T-cell (primary cell): Measurements from ENCODE around the gene YTHDF1. TPM values are rescaled to one million over a fixed set of nuclear protein-coding genes. Genes with fewer than 3 reads are reported as not detected.
"Not testable (repeated sequence)": the region's sequence is repeated elsewhere in the genome, so short reads cannot be mapped to it uniquely, and the experiment has no call there.

Experiments
- ATAC-seq, 4 experiments: fragments of 200-7000 bp in 3 of 4; fragments of 150-1000 bp in 1 of 4; cut with Tn5 transposase; replicated peaks in 1 of 4; 1 replicate in 3 of 4; 2 replicates in 1 of 4; pipeline ENCODE4 v1.10.0; 2021; ENCODE audit warnings: moderate library complexity in 3 of 4, mild to moderate bottlenecking in 2 of 4, moderate number of reproducible peaks in 1 of 4
- CTCF ChIA-PET, 2 donors: fragments of 300-600 bp; sonication (Branson Sonifier 250); formaldehyde crosslinking; loops; one replicate each; lab custom pipeline; 2022; ENCODE audit warnings: antibody characterized with exemption in 2 of 2; lab: Charles Lee
- POLR2A ChIA-PET, 2 donors: fragments of 300-600 bp; sonication (Branson Sonifier 250); formaldehyde crosslinking; loops; one replicate each; lab custom pipeline; 2022; ENCODE audit warnings: antibody characterized with exemption in 2 of 2; lab: Charles Lee
- DNase-seq, 35 experiments: peaks; one replicate each; pipeline versions ENCODE4 v3.0.0 to v3.0.0-alpha.2; 2013 to 2023
- H3K27ac ChIP-seq: one replicate; pipeline ENCODE4 v1.5.1; 2013; ENCODE audit warnings: low read length
- H3K27me3 ChIP-seq, 2 experiments: replicated peaks in 1 of 2; 1 replicate in 1 of 2; 2 replicates in 1 of 2; pipeline versions ENCODE4 v1.6.1 to v1.7.0; 2013; ENCODE audit warnings: low read length in 1 of 2, mixed read lengths in 1 of 2; ENCODE audit not compliant: control insufficient read depth in 2 of 2, insufficient read depth in 2 of 2; ENCODE audit errors: extremely low read depth in 1 of 2
- H3K36me3 ChIP-seq, 2 donors: 1 replicate in 1 of 2; 2 replicates in 1 of 2; pipeline versions ENCODE4 v1.6.1 to v1.7.0; 2013; ENCODE audit warnings: low read length in 1 of 2; ENCODE audit not compliant: control insufficient read depth in 2 of 2, insufficient read depth in 1 of 2; ENCODE audit errors: extremely low read depth in 1 of 2
- H3K4me1 ChIP-seq, 2 experiments: 1 replicate in 1 of 2; 2 replicates in 1 of 2; pipeline versions ENCODE4 v1.6.1 to v1.7.0; 2013; ENCODE audit warnings: low read length in 2 of 2, mixed read lengths in 1 of 2; ENCODE audit not compliant: insufficient read depth in 2 of 2, control insufficient read depth in 1 of 2; ENCODE audit errors: extremely low read depth in 1 of 2
- H3K4me3 ChIP-seq, 2 donors: 1 replicate in 1 of 2; 2 replicates in 1 of 2; pipeline versions ENCODE4 v1.5.1 to v1.7.0; 2013; ENCODE audit warnings: mild to moderate bottlenecking in 2 of 2, low read length in 1 of 2, moderate library complexity in 1 of 2; ENCODE audit not compliant: control insufficient read depth in 1 of 2; ENCODE audit errors: extremely low read depth in 1 of 2
- H3K9me3 ChIP-seq: 2 replicates; pipeline ENCODE4 v1.7.0; 2013
- H3K27ac Mint-ChIP-seq, 2 donors: one replicate each; pipeline ENCODE4 v1.8.0; 2020 to 2021; ENCODE audit warnings: mild to moderate bottlenecking in 2 of 2, mixed read lengths in 2 of 2
- H3K27me3 Mint-ChIP-seq, 2 donors: one replicate each; pipeline ENCODE4 v1.8.0; 2021 to 2022; ENCODE audit warnings: mixed read lengths in 2 of 2
- H3K36me3 Mint-ChIP-seq: one replicate; pipeline ENCODE4 v1.8.0; 2021; ENCODE audit warnings: mixed read lengths
- H3K4me1 Mint-ChIP-seq, 3 donors: one replicate each; pipeline ENCODE4 v1.8.0; 2020 to 2022; ENCODE audit warnings: mixed read lengths in 3 of 3, mild to moderate bottlenecking in 1 of 3
- H3K4me3 Mint-ChIP-seq, 3 donors: one replicate each; pipeline ENCODE4 v1.8.0; 2020 to 2022; ENCODE audit warnings: mild to moderate bottlenecking in 3 of 3, mixed read lengths in 3 of 3, moderate library complexity in 3 of 3
- H3K9me3 Mint-ChIP-seq, 3 donors: one replicate each; pipeline ENCODE4 v1.8.0; 2020 to 2022; ENCODE audit warnings: mixed read lengths in 3 of 3
- WGBS: methylation state at CpG from one replicate; pipeline ENCODE4 v1.1.5; 2013; ENCODE audit warnings: missing lambda C conversion rate; ENCODE audit not compliant: insufficient coverage; 5-methylcytosine and 5-hydroxymethylcytosine counted together
- total RNA-seq, 35 experiments: library from RNA in 6 of 35; stranded (reverse) in 6 of 35; fragments of 120-200 nt in 1 of 35; gene quantifications; one replicate each; pipeline versions ENCODE4 v1.2.1 to v1.2.4 and lab custom pipeline; 2013 to 2026

The YTHDF1 gene
- total RNA-seq, 5 donors from 2014 or later (not counting 1 experiment from before 2014, with no cell fraction given): 36.7 to 44.5 (median 42.2) TPM

- no peak overlapping the region for H3K4me3 Mint-ChIP-seq
Observed at GRCh38 chr20:63222541-63222940, 6.6 kb upstream of the YTHDF1 start.

DNA sequence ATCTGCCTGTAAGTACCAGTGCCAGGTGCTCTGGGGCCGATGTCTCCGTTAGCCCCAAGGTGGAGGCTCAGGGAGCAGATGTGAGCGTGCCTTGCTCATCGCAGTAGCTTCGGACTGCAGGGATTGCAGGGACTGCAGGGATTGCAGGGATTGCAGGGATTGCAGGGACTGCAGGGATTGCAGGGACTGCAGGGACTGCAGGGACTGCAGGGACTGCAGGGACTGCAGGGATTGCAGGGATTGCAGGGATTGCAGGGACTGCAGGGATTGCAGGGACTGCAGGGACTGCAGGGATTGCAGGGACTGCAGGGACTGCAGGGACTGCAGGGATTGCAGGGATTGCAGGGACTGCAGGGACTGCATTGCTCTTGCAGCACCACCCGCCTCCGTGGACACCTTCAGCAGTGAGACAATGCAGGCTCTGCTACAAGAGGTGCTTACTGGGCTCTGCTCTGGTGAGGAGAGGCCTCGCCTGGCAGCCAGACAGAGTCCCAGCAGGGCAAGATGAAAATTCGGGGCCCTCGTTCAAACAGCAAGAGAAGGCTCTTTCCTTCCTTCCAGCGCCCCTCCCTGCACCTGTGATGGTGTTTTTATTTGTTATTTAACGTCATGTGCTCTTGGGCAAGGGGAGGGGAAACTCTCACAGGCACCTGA is 5.6 kb upstream of the YTHDF1 start:
- POLR2A ChIA-PET, H3K4me3 Mint-ChIP-seq, H3K9me3 Mint-ChIP-seq, H3K4me3 ChIP-seq, H3K4me1 ChIP-seq, ATAC-seq, H3K9me3 ChIP-seq, H3K36me3 ChIP-seq, H3K36me3 Mint-ChIP-seq, H3K27me3 Mint-ChIP-seq, CTCF ChIA-PET, H3K4me1 Mint-ChIP-seq, DNase-seq, H3K27ac ChIP-seq, H3K27ac Mint-ChIP-seq: not testable (repeated sequence)
- H3K27me3 ChIP-seq: peaks cover 0 to 38% of the 10 kb centered on the region in 2 experiments
- WGBS: 84% methylated on average over 7 of the region's 12 CpGs

More at GRCh38 chr20:63222541-63222940, 6.6 kb upstream of the YTHDF1 start:
- WGBS: 81% methylated on average over 3 of the region's 7 CpGs
- no peaks in the 10 kb centered on the region for H3K36me3 ChIP-seq
- peaks cover 0 to 41% of the 10 kb centered on the region in 2 experiments for H3K27me3 ChIP-seq
- peaks cover 0 to 5% of the 10 kb centered on the region in 2 donors for H3K27me3 Mint-ChIP-seq
- no peaks in the 10 kb centered on the region for H3K9me3 Mint-ChIP-seq
- H3K36me3 Mint-ChIP-seq: no peaks in the 10 kb centered on the region
- H3K27ac Mint-ChIP-seq: no peak overlapping the region
- CTCF ChIA-PET: interaction anchor here (0.8 to 2.3 kb wide), 4 partner anchors 8 to 361 kb away, joined by 3 to 5 read pairs (median 4); partner anchors contain the start of gene TCFL5 (in 1 of the 2)
- no peaks in the 10 kb centered on the region for H3K4me1 ChIP-seq
- POLR2A ChIA-PET: no interaction called here
- no peaks in the 10 kb centered on the region for H3K9me3 ChIP-seq
- no peaks in the 10 kb centered on the region for H3K4me1 Mint-ChIP-seq
- no peak overlapping the region for H3K27ac ChIP-seq
- no peak overlapping the region for H3K4me3 ChIP-seq
- ATAC-seq (no peak), DNase-seq (no peak)

GRCh38 chr20:63220696-63221399 is 4.9 kb upstream of the YTHDF1 start:
- no peaks in the 10 kb centered on the region for H3K9me3 ChIP-seq
- Mint-ChIP-seq H3K4me3 (no peak overlapping the region), H3K36me3 (no peaks in the 10 kb centered on the region), H3K27ac (no peak overlapping the region), H3K27me3 (peaks cover 0 to 5% of the 10 kb centered on the region in 2 donors), H3K4me1 (peaks cover 6 to 7% (median 6%) of the 10 kb centered on the region in 3 donors), H3K9me3 (no peaks in the 10 kb centered on the region)
- H3K4me1 ChIP-seq: peaks cover 0 to 12% of the 10 kb centered on the region in 2 experiments
- no peak for ATAC-seq
- H3K27ac ChIP-seq: no peak overlapping the region
- ChIA-PET CTCF (no interaction called here), POLR2A (interaction anchor here in 1 of 2 donors (0.6 kb wide), 1 partner anchor 488 kb away, joined by 3 read pairs; no protein-coding TSS in a partner anchor)
- DNase-seq: no peak
- WGBS: 82% methylated on average over 8 of the region's 9 CpGs
- H3K4me3 ChIP-seq: no peak overlapping the region
- H3K36me3 ChIP-seq: no peaks in the 10 kb centered on the region
- peaks cover 0 to 38% of the 10 kb centered on the region in 2 experiments for H3K27me3 ChIP-seq

- DNase-seq (no peak), ATAC-seq (no peak)
- no peak overlapping the region for H3K27ac ChIP-seq
- H3K27me3 ChIP-seq: peaks cover 0 to 38% of the 10 kb centered on the region in 2 experiments
- WGBS: 86% methylated on average over 18 of the region's 25 CpGs
- H3K4me3 Mint-ChIP-seq: no peak overlapping the region
- H3K4me1 Mint-ChIP-seq: peaks cover 10 to 11% (median 11%) of the 10 kb centered on the region in 3 donors
- H3K4me1 ChIP-seq: peaks cover 3 to 16% of the 10 kb centered on the region in 2 experiments
- H3K27ac Mint-ChIP-seq: no peak overlapping the region
- H3K27me3 Mint-ChIP-seq: peaks cover 0 to 5% of the 10 kb centered on the region in 2 donors
- no peaks in the 10 kb centered on the region for H3K9me3 ChIP-seq
- H3K4me3 ChIP-seq: no peak overlapping the region
- POLR2A ChIA-PET: no interaction called here
- CTCF ChIA-PET: no interaction called here
- no peaks in the 10 kb centered on the region for H3K36me3 Mint-ChIP-seq
- H3K36me3 ChIP-seq: no peaks in the 10 kb centered on the region
- no peaks in the 10 kb centered on the region for H3K9me3 Mint-ChIP-seq
Observed at GRCh38 chr20:63219866-63220521, 4.1 kb upstream of the YTHDF1 start.

GRCh38 chr20:63219447-63219821 is 3.5 kb upstream of the YTHDF1 start:
- peaks cover 8 to 22% of the 10 kb centered on the region in 2 experiments for H3K4me1 ChIP-seq
- no peak overlapping the region for H3K27ac Mint-ChIP-seq
- peaks cover 0 to 38% of the 10 kb centered on the region in 2 experiments for H3K27me3 ChIP-seq
- H3K36me3 Mint-ChIP-seq: peaks cover 2% of the 10 kb centered on the region
- ATAC-seq (no peak), DNase-seq (no peak)
- peaks cover 0 to 5% of the 10 kb centered on the region in 2 donors for H3K27me3 Mint-ChIP-seq
- no peaks in the 10 kb centered on the region for H3K9me3 Mint-ChIP-seq
- ChIA-PET CTCF (no interaction called here), POLR2A (no interaction called here)
- H3K9me3 ChIP-seq: no peaks in the 10 kb centered on the region
- peaks cover 0 to 5% of the 10 kb centered on the region in 2 donors for H3K36me3 ChIP-seq
- 80% methylated on average over 8 of the region's 8 CpGs for WGBS
- no peak overlapping the region for H3K4me3 ChIP-seq
- H3K27ac ChIP-seq: no peak overlapping the region
- no peak overlapping the region for H3K4me3 Mint-ChIP-seq
- peaks cover 15 to 17% (median 17%) of the 10 kb centered on the region in 3 donors for H3K4me1 Mint-ChIP-seq

DNA sequence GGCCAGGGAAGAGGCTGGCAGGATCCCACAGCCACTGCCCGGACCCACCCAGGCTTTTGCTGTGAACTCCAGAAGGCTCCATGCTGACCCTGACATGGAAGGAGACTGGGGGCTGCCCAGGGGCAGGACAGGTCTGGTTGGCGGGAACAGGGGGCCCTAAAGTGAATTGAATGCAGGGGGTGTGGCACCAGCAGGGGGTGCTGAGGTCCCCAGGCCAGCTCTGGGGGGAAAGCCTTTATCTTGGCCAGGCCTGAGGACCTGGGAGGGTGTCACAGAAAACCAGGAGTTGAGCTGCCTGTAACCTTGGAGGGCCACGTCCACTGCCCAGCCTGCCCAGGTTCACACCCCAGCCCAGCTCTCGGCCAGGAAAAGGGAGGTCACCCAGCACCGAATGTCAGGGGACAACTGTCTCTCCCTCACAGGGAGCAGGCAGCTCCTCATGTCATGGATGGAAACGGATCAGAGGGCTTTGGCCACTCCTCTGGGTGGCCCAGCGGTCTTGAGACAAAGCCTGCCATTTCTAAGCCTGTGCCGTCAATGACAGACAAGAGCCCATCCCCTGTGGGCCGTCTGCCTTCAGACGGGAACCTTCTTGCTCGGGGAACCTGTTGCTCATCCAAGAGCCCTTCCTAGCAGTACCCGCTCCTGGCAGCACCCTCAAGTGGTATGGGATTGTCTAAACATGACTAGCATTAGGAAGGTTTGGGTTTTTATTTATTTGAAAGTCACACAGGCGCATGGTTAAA is 2.9 kb upstream of the YTHDF1 start:
- POLR2A ChIA-PET: no interaction called here
- H3K9me3 Mint-ChIP-seq: no peaks in the 10 kb centered on the region
- Histone ChIP-seq H3K27ac (no peak overlapping the region), H3K9me3 (no peaks in the 10 kb centered on the region), H3K4me3 (no peak overlapping the region), H3K36me3 (peaks cover 0 to 9% of the 10 kb centered on the region in 2 donors), H3K4me1 (peaks cover 9 to 23% of the 10 kb centered on the region in 2 experiments), H3K27me3 (peaks cover 0 to 36% of the 10 kb centered on the region in 2 experiments)
- DNase-seq (no peak), ATAC-seq (no peak)
- CTCF ChIA-PET: no interaction called here
- H3K27ac Mint-ChIP-seq: no peak overlapping the region
- 81% methylated on average over 9 of the region's 13 CpGs for WGBS
- peaks cover 7% of the 10 kb centered on the region for H3K36me3 Mint-ChIP-seq
- H3K4me1 Mint-ChIP-seq: peaks cover 21 to 22% (median 22%) of the 10 kb centered on the region in 3 donors
- no peak overlapping the region for H3K4me3 Mint-ChIP-seq
- peaks cover 0 to 5% of the 10 kb centered on the region in 2 donors for H3K27me3 Mint-ChIP-seq
